C4-2B (cell line): Measurements from ENCODE around the gene RAB3D.

Experiments used
- CTCF ChIP-seq: fragments of 450-650 bp; conservative IDR thresholded peaks from 2 replicates; pipeline ENCODE4 v1.5.1; 2017; ENCODE audit warnings: mild to moderate bottlenecking
- ZFX ChIP-seq: fragments of 450-650 bp; IDR thresholded peaks from 2 replicates; pipeline ENCODE4 v1.6.1; 2017

GRCh38 chr19:11374433-11375142 lies 35.1 kb upstream of the RAB3D start, which contains the start of gene SWSAP1:
- TF ChIP-seq CTCF: no peak
- TF ChIP-seq ZFX: peak; percentile 97
